Activated gamma-delta T cell (primary cell): ENCODE results near the gene FAM83C.

Experiments
- DNase-seq: peaks from one replicate; lab custom pipeline; 2025; lab: John Stamatoyannopoulos, UW

The FAM83C gene

DNA sequence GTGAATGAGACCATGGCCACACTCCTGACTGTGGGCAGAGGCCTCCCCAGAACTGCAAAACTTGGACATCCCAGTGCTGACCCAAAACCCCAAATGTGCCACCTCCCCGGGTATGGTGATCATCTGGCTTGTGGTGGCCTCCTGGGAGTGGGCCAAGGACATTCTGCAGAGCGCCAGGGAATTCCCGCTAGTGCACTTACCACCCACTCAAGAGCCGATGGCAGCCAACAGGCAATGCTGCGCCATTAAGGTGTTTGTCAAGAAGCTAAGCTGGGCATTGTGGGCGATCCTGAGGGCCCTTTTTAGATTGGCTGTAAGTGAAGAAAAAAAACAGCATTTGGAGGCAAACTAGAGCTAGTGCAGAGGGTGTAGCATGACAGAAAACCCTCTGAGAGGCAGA is 56.3 kb downstream of the FAM83C start:
- DNase-seq, result no peak
